Neural cell (in vitro differentiated cells): ENCODE results near the gene TSTD1. TPM values are rescaled to one million over a fixed set of nuclear protein-coding genes. Genes with fewer than 3 reads are reported as not detected.

Experiments used
- H2AFZ ChIP-seq: fragments of 200-600, 300-800 bp; sonication (generic), shearing (Covaris generic); 2 replicates; pipeline ENCODE4 v1.6.0; 2014; ENCODE audit warnings: low read depth, mild to moderate bottlenecking, antibody characterized with exemption, low read length, moderate library complexity
- H3F3A ChIP-seq: fragments of 200-600 bp; shearing (Covaris generic); 2 replicates; pipeline ENCODE4 v1.6.1; 2016; ENCODE audit warnings: mild to moderate bottlenecking, moderate library complexity, mixed read lengths, antibody characterized with exemption, low read length; ENCODE audit not compliant: insufficient read depth, poor library complexity, severe bottlenecking
- H3K27ac ChIP-seq: fragments of 200-600, 300-800 bp; sonication (generic), shearing (Covaris generic); 2 replicates; pipeline ENCODE4 v1.5.1; 2014; ENCODE audit warnings: mild to moderate bottlenecking, low read length, moderate library complexity
- H3K27me3 ChIP-seq: fragments of 300-800, 200-600 bp; sonication (generic), shearing (Covaris generic); 2 replicates; pipeline ENCODE4 v1.6.0; 2014; ENCODE audit warnings: mild to moderate bottlenecking, low read depth, low read length, moderate library complexity; ENCODE audit not compliant: insufficient read depth
- H3K36me3 ChIP-seq: fragments of 300-800, 200-600 bp; sonication (generic), shearing (Covaris generic); 2 replicates; pipeline ENCODE4 v1.5.1; 2014; ENCODE audit warnings: mild to moderate bottlenecking, antibody characterized with exemption, low read length, moderate library complexity; ENCODE audit not compliant: insufficient read depth
- H3K4me2 ChIP-seq: fragments of 300-800, 200-600 bp; sonication (generic), shearing (Covaris generic); 2 replicates; pipeline ENCODE4 v1.6.0; 2014; ENCODE audit warnings: mild to moderate bottlenecking, low read length
- H3K4me3 ChIP-seq: fragments of 300-800, 200-600 bp; sonication (generic), shearing (Covaris generic); 2 replicates; pipeline ENCODE4 v1.5.1; 2014; ENCODE audit warnings: mild to moderate bottlenecking, low read length, moderate library complexity
- H3K79me2 ChIP-seq: fragments of 200-600 bp; shearing (Covaris generic); replicated peaks from 2 replicates; pipeline ENCODE4 v1.6.0; 2014; ENCODE audit warnings: mild to moderate bottlenecking, low read length, moderate library complexity; ENCODE audit not compliant: insufficient read depth
- H3K9ac ChIP-seq: fragments of 300-800, 200-600 bp; sonication (generic), shearing (Covaris generic); 2 replicates; pipeline ENCODE4 v1.6.1; 2016; ENCODE audit warnings: mild to moderate bottlenecking, low read length, mixed read lengths
- H3K9me2 ChIP-seq: fragments of 200-600 bp; shearing (Covaris generic); 2 replicates; pipeline ENCODE4 v1.6.1; 2016; ENCODE audit warnings: mild to moderate bottlenecking, low read length, mixed read lengths; ENCODE audit not compliant: insufficient read depth
- H3K9me3 ChIP-seq: fragments of 200-600, 300-800 bp; sonication (generic), shearing (Covaris generic); 2 replicates; pipeline ENCODE4 v1.6.1; 2016; ENCODE audit warnings: mild to moderate bottlenecking, mixed run types, low read length, moderate library complexity, mixed read lengths
- H4K20me1 ChIP-seq: fragments of 200-600 bp; shearing (Covaris generic); 2 replicates; pipeline ENCODE4 v1.6.1; 2016; ENCODE audit warnings: mild to moderate bottlenecking, mixed run types; ENCODE audit not compliant: insufficient read depth
- CTCF ChIP-seq: fragments of 450-650 bp; IDR thresholded peaks from 2 replicates; pipeline ENCODE4 v1.5.1; 2014; ENCODE audit warnings: antibody characterized with exemption, mild to moderate bottlenecking, moderate library complexity; ENCODE audit not compliant: poor library complexity, severe bottlenecking
- EP300 ChIP-seq: fragments of 450-650 bp; conservative IDR thresholded peaks from 2 replicates; pipeline ENCODE4 v1.6.1; 2014; ENCODE audit warnings: antibody characterized with exemption, mild to moderate bottlenecking, moderate library complexity; ENCODE audit not compliant: poor library complexity, severe bottlenecking
- EZH2 ChIP-seq: fragments of 200-600, 300-800 bp; shearing (Covaris generic), sonication (generic); IDR thresholded peaks from 2 replicates; pipeline ENCODE4 v1.6.1; 2014; ENCODE audit warnings: antibody characterized with exemption, low read length, borderline replicate concordance, mild to moderate bottlenecking; ENCODE audit not compliant: insufficient read depth, poor library complexity, severe bottlenecking
- MXI1 ChIP-seq: fragments of 450-650 bp; conservative IDR thresholded peaks from 2 replicates; pipeline ENCODE4 v1.6.1; 2014; ENCODE audit warnings: antibody characterized with exemption, mild to moderate bottlenecking; ENCODE audit not compliant: poor library complexity, severe bottlenecking
- POLR2AphosphoS5 ChIP-seq: IDR thresholded peaks from 2 replicates; pipeline ENCODE4 v1.6.1; 2012
- RAD21 ChIP-seq: fragments of 450-650 bp; conservative IDR thresholded peaks from 2 replicates; pipeline ENCODE4 v1.6.1; 2014; ENCODE audit warnings: antibody characterized with exemption, mild to moderate bottlenecking, moderate library complexity
- REST ChIP-seq: IDR thresholded peaks from 2 replicates; pipeline ENCODE4 v1.6.1; 2012; ENCODE audit warnings: borderline replicate concordance
- SMC3 ChIP-seq: fragments of 450-650 bp; conservative IDR thresholded peaks from 2 replicates; pipeline ENCODE4 v1.6.1; 2014; ENCODE audit warnings: antibody characterized with exemption, mild to moderate bottlenecking, moderate library complexity; ENCODE audit not compliant: poor library complexity
- TAF1 ChIP-seq: IDR thresholded peaks from 2 replicates; pipeline ENCODE4 v1.6.1; 2012; ENCODE audit warnings: low read depth
- polyA plus RNA-seq: library from polyadenylated mRNA; depleted of rRNA; stranded (reverse); fragments of >200 nt; gene quantifications from 2 replicates; pipeline ENCODE4 v1.2.3, GENCODE V29; 2014

The TSTD1 gene
- polyA plus RNA-seq, 1 donor from 2014 or later = 63.5 TPM

- Histone ChIP-seq H2AFZ (no peak overlapping the region), H3K9me3 (no peaks in the 10 kb centered on the region), H3K4me2 (no peak overlapping the region), H3K27ac (no peak overlapping the region), H3K9me2 (no peaks in the 10 kb centered on the region), H3K4me3 (no peak overlapping the region), H3K27me3 (no peaks in the 10 kb centered on the region), H4K20me1 (no peaks in the 10 kb centered on the region), H3K79me2 (no peaks in the 10 kb centered on the region), H3K9ac (no peak overlapping the region), H3K36me3 (no peaks in the 10 kb centered on the region), H3F3A (no peaks in the 10 kb centered on the region)
- TF ChIP-seq RAD21 (no peak), EP300 (no peak), POLR2AphosphoS5 (no peak), MXI1 (no peak), EZH2 (no peak), SMC3 (no peak), CTCF (no peak), REST (no peak), TAF1 (no peak)
Measured at GRCh38 chr1:161082996-161083747, 44.4 kb upstream of the TSTD1 start.

- TF ChIP-seq EP300 (no peak), TAF1 (no peak), EZH2 (no peak), POLR2AphosphoS5 (no peak), RAD21 (no peak), REST (no peak), CTCF (no peak), MXI1 (no peak)
- H3K9ac ChIP-seq = no peak overlapping the region
Measured at GRCh38 chr1:161082483-161082882, 43.7 kb upstream of the TSTD1 start.

More at GRCh38 chr1:161082483-161082882, 43.7 kb upstream of the TSTD1 start:
- H3K4me3 ChIP-seq = no peak overlapping the region
- no peaks in the 10 kb centered on the region for H3K79me2 ChIP-seq
- no peaks in the 10 kb centered on the region for H3F3A ChIP-seq
- H2AFZ ChIP-seq = no peak overlapping the region
- H3K36me3 ChIP-seq = no peaks in the 10 kb centered on the region
- no peaks in the 10 kb centered on the region for H3K27me3 ChIP-seq
- H3K4me2 ChIP-seq = no peak overlapping the region
- H3K27ac ChIP-seq = no peak overlapping the region
- H3K9me2 ChIP-seq = no peaks in the 10 kb centered on the region
- H4K20me1 ChIP-seq = no peaks in the 10 kb centered on the region
- no peaks in the 10 kb centered on the region for H3K9me3 ChIP-seq
